Mesenteric fat pad (tissue), 1 donor: ENCODE data around the gene GLRX3. TPM values are rescaled to one million over a fixed set of nuclear protein-coding genes. Genes with fewer than 3 reads are reported as not detected.

Experiments used
- DNase-seq: peaks from one replicate; pipeline ENCODE4 v3.0.0-alpha.2; 2020; ENCODE audit warnings: low spot score
- total RNA-seq: library from RNA; stranded (reverse); fragmentation: NEBNext Ultra II Directional; extraction: Animal tissue kit (Norgen Biotek cat#: 25700); gene quantifications from one replicate; pipeline ENCODE4 v1.2.1, GENCODE V29; 2021
- donor health status: DM: yes; HTN: yes; CAD: no.

Gene GLRX3
- total RNA-seq, 1 donor from 2014 or later = 72.0 TPM

GRCh38 chr10:130203626-130204025 is 67.4 kb downstream of the GLRX3 start:
- no peak for DNase-seq

- DNase-seq = no peak
Observed at GRCh38 chr10:130206216-130206737, 70.1 kb downstream of the GLRX3 start.

GRCh38 chr10:130207205-130207604 is 71.0 kb downstream of the GLRX3 start:
- DNase-seq = no peak

- DNase-seq = no peak
Observed at GRCh38 chr10:130208807-130209206, 72.6 kb downstream of the GLRX3 start.

- DNase-seq = no peak
Observed at GRCh38 chr10:130212746-130213145, 76.6 kb downstream of the GLRX3 start.

GRCh38 chr10:130213286-130214080 is 77.3 kb downstream of the GLRX3 start:
- no peak for DNase-seq

GRCh38 chr10:130214431-130214830 is 78.2 kb downstream of the GLRX3 start:
- DNase-seq = no peak

- DNase-seq = peak; percentile 74
Observed at GRCh38 chr10:130215151-130215930, 79.2 kb downstream of the GLRX3 start.

DNA sequence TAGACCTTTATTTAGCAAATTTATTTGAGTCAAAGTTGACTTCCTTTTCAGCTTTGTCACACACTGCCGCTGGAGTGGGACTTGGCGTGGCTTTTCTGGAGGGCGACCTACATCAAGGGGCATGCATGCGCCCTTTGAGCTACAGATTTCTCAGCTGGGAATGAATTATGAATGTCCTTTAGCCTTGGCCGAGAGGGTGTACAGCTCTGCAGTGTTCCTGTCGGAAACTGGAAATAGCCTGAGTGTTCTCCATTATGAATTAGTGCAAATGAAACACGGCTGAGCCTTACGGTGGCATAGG is 79.7 kb downstream of the GLRX3 start:
- no peak for DNase-seq

DNA sequence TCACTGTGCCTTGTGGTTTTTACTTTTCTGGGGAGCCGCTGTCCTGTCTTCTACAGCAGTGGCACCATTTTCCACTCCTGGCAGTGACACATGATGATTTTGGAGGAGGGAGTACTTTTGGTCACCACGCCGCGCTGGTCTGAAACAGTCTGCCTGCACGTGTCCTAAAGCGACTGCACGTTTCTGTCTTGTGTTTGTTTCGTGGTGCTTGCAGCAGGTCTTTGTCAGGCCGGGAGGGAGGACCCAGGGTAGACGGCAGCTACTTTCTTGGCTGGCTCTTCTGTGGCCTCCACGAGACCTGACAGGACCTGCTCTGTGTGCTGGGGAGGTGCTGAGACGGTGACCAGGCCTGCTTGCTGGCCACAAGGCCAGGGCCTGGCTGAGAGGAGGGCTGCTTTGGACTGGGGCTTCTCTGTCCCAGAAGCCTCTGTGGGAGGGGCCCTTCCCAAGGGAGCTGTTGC is 82.0 kb downstream of the GLRX3 start:
- DNase-seq = peak; percentile 75

- DNase-seq = peak; percentile 80
Observed at GRCh38 chr10:130218936-130219335, 82.7 kb downstream of the GLRX3 start.

- DNase-seq = peak; percentile 87
Observed at GRCh38 chr10:130220251-130221185, 84.3 kb downstream of the GLRX3 start.

DNA sequence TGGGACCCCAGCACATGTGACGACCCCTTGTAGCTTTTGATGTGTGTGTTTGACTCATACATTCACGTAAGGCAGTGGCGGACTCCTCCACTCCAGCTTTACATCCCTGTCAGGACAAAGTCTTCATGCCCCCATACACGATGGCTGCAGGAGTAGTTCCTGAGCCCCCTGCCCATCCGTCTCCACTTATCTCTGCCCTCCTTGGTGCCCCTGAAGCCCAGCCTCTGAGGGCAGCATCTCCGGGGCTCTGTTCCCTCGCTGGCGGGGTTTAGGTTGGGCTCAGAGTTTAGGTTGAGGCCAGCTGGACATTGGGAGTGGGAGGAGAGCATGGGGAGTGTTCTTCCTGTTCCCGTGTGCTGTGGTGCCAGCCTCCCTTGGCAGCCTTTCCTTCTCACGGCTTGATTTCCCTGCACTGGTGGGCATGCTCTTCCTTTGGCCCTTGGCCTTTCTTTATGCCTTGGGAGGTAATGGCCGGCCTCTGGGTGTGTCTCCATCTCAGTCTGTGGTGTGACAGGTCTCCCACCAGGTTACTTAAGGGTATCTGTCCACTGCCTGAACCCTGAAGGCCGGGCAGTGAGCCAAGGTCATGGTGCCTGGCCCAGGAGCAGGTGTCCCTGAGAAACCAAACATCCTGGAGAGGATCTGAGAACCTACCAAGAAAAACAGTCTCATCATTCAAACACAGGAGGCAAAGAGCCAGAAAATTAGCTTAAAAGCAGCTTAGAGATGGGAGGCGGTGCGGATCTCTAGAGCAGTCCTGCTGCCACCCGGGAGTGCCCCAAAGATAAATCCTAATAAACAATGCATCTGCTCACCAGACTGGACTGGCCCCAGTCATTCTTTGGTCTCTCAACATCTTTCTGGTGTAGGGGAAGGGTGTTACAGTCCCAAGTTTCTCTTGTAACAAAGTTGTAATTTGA is 85.5 kb downstream of the GLRX3 start:
- DNase-seq = peak; percentile 68

DNA sequence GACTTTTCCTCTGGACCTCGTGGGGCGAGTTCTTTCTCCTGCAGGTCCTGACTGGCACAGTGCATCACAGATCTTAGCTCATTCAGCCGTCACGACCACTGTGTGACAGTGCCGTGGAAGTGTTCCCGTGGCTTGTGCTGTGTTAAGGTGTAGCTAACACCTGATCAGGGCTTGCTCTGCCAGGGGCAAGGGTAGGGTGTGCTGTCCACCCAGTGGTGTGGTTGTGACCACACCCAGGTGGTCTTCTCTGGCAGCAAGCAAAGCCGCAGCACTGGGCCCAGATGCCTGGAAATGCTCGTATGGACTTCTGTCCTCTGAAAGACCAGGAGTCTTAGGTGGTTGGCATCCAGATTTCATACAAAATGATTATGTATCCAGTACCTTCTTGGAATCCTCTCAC is 86.2 kb downstream of the GLRX3 start:
- DNase-seq = peak; percentile 67

DNA sequence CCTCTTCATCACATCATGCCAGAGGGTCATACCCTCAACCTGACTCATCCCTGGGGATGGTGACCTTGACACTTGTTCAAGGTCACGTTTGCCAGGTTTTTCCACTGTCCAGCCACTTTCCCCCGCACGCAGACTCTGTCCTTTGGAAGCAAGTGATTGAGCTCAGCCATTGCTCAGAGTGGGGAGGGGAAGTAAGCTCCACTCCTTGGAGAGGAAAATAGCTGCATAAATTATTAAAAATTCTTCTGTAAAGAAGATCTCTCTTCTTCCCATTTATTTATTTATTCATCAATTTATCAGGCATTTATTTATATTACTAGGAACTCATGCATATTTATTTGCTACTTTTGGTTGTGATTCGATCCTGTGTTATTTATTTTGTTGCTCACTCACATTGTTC is 88.0 kb downstream of the GLRX3 start:
- no peak for DNase-seq

- DNase-seq = peak; percentile 78
Observed at GRCh38 chr10:130226012-130226411, 89.8 kb downstream of the GLRX3 start.

DNA sequence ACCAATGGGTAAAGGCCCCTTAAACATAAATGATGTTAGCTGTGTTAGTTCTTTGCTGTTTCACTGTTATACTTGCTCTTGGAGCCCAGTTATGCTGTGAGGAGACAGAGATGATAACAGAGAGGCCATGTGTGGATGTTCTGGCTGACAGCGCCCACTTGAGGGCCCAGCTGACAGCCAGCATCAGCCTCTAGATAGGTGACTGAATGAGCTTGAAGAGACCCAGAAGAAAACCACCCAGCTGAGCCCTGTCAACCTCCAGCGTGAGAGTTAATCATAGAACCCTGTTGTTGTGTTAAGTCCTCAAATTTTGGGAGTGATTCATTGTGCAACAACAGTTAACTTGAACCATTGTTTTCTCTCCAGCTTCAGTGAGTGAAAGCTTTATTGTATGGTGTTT is 91.7 kb downstream of the GLRX3 start:
- DNase-seq = peak; percentile 69
